CD14-positive monocyte (primary cell): Measurements from ENCODE around the gene SRSF3. TPM values are rescaled to one million over a fixed set of nuclear protein-coding genes. Genes with fewer than 3 reads are reported as not detected.
A peak's percentile ranks its signal among the peaks of the same experiment; 100 is the strongest.

Experiments used
- DNase-seq, 3 donors: peaks; one replicate each; pipeline ENCODE4 v3.0.0-alpha.2; 2011 to 2022
- H2AFZ ChIP-seq: 2 replicates; pipeline ENCODE4 v1.6.0; 2012; ENCODE audit warnings: mild to moderate bottlenecking, low read depth, low read length, inconsistent platforms; ENCODE audit not compliant: insufficient read depth, poor library complexity, severe bottlenecking
- H3K27ac ChIP-seq, 2 donors: 1 replicate in 1 of 2; 2 replicates in 1 of 2; pipeline ENCODE4 v1.5.1; 2012 to 2013; ENCODE audit warnings: low read length in 2 of 2, control low read depth in 1 of 2, inconsistent platforms in 1 of 2, low read depth in 1 of 2, mild to moderate bottlenecking in 1 of 2
- H3K27me3 ChIP-seq, 2 donors: one replicate each; pipeline versions ENCODE4 v1.6.0 to v1.6.1; 2011 to 2013; ENCODE audit warnings: low read length in 2 of 2; ENCODE audit not compliant: control insufficient read depth in 2 of 2, insufficient read depth in 2 of 2
- H3K36me3 ChIP-seq, 2 donors: replicated peaks in 1 of 2; 1 replicate in 1 of 2; 2 replicates in 1 of 2; pipeline versions ENCODE4 v1.5.1 to v1.6.1; 2012 to 2013; ENCODE audit warnings: low read length in 2 of 2, control low read depth in 1 of 2, inconsistent platforms in 1 of 2, mild to moderate bottlenecking in 1 of 2; ENCODE audit not compliant: insufficient read depth in 2 of 2, control insufficient read depth in 1 of 2
- H3K4me1 ChIP-seq, 2 donors: 1 replicate in 1 of 2; 2 replicates in 1 of 2; pipeline versions ENCODE4 v1.5.1 to v1.6.1; 2012 to 2013; ENCODE audit warnings: low read length in 2 of 2, control low read depth in 1 of 2, inconsistent platforms in 1 of 2, mild to moderate bottlenecking in 1 of 2, moderate library complexity in 1 of 2; ENCODE audit not compliant: insufficient read depth in 2 of 2, control insufficient read depth in 1 of 2
- H3K4me2 ChIP-seq: replicated peaks from 2 replicates; pipeline ENCODE3; 2012; ENCODE audit warnings: low read length, moderate library complexity, mild to moderate bottlenecking; ENCODE audit not compliant: poor library complexity, severe bottlenecking; ENCODE audit errors: extremely low read depth
- H3K4me3 ChIP-seq, 3 experiments: fragments of 200-600 bp in 1 of 3; sonication (generic) in 1 of 3; replicated peaks in 1 of 3; 1 replicate in 2 of 3; 2 replicates in 1 of 3; pipeline ENCODE4 v1.5.1; 2011 to 2013; ENCODE audit warnings: low read length in 3 of 3, mild to moderate bottlenecking in 3 of 3, control low read depth in 2 of 3, low read depth in 2 of 3, inconsistent platforms in 1 of 3, moderate library complexity in 1 of 3
- H3K79me2 ChIP-seq: 2 replicates; pipeline ENCODE4 v1.6.0; 2012; ENCODE audit warnings: mild to moderate bottlenecking, control low read depth, inconsistent platforms, low read length, moderate library complexity; ENCODE audit not compliant: insufficient read depth
- H3K9ac ChIP-seq: 2 replicates; pipeline ENCODE4 v1.6.0; 2017; ENCODE audit warnings: low read length, mild to moderate bottlenecking; ENCODE audit not compliant: insufficient read depth, poor library complexity, severe bottlenecking
- H3K9me3 ChIP-seq, 2 donors: replicated peaks in 1 of 2; 1 replicate in 1 of 2; 2 replicates in 1 of 2; pipeline versions ENCODE4 v1.5.1 to v1.6.1; 2012 to 2013; ENCODE audit warnings: low read length in 2 of 2, control low read depth in 1 of 2; ENCODE audit not compliant: control insufficient read depth in 1 of 2, insufficient read depth in 1 of 2
- H4K20me1 ChIP-seq: 2 replicates; pipeline ENCODE4 v1.6.0; 2012; ENCODE audit warnings: mild to moderate bottlenecking, low read length, control low read depth, moderate library complexity; ENCODE audit not compliant: insufficient read depth
- H3K27ac Mint-ChIP-seq, 7 donors: one replicate each; pipeline ENCODE4 v1.8.0; 2020; ENCODE audit warnings: mild to moderate bottlenecking in 7 of 7, mixed read lengths in 7 of 7, moderate library complexity in 6 of 7, inconsistent platforms in 2 of 7
- H3K27me3 Mint-ChIP-seq, 3 donors: one replicate each; pipeline ENCODE4 v1.8.0; 2021 to 2022; ENCODE audit warnings: low read depth in 3 of 3, mild to moderate bottlenecking in 3 of 3, mixed read lengths in 3 of 3, moderate library complexity in 3 of 3, inconsistent platforms in 1 of 3
- H3K36me3 Mint-ChIP-seq, 2 donors: one replicate each; pipeline ENCODE4 v1.8.0; 2020; ENCODE audit warnings: mixed read lengths in 2 of 2, inconsistent platforms in 1 of 2, mild to moderate bottlenecking in 1 of 2
- H3K4me1 Mint-ChIP-seq: one replicate; pipeline ENCODE4 v1.8.0; 2020; ENCODE audit warnings: mild to moderate bottlenecking, mixed read lengths
- H3K4me3 Mint-ChIP-seq, 2 donors: one replicate each; pipeline ENCODE4 v1.8.0; 2020; ENCODE audit warnings: mild to moderate bottlenecking in 2 of 2, mixed read lengths in 2 of 2, moderate library complexity in 1 of 2
- H3K9me3 Mint-ChIP-seq, 7 donors: one replicate each; pipeline ENCODE4 v1.8.0; 2020 to 2022; ENCODE audit warnings: mixed read lengths in 7 of 7, mild to moderate bottlenecking in 6 of 7, moderate library complexity in 6 of 7, inconsistent platforms in 2 of 7
- WGBS: methylation state at CpG from one replicate; pipeline ENCODE4 v1.1.5; 2013; ENCODE audit warnings: missing lambda C conversion rate; ENCODE audit not compliant: insufficient coverage; 5-methylcytosine and 5-hydroxymethylcytosine counted together
- intact Hi-C, 2 donors: fragments of 100-400 bp; cut with micrococcal nuclease; formaldehyde crosslinking; loops; one replicate each; pipeline versions ENCODE4 v1.15.0 to v1.15.1; 2023
- polyA plus RNA-seq, 3 donors: library from polyadenylated mRNA; depleted of rRNA in 1 of 3; unstranded in 2 of 3; stranded (reverse) in 1 of 3; fragments of 300-500 nt in 2 of 3; fragments of >200 nt in 1 of 3; fragmentation: Illumina TruSeq in 2 of 3; gene quantifications; 1 replicate in 2 of 3; 2 replicates in 1 of 3; pipeline ENCODE4 v1.2.3, GENCODE V29; 2012 to 2021
- TF ChIP-seq, protein P1 (sequence below): fragments of 200-600 bp; IDR thresholded peaks from one replicate; pipeline ENCODE4 v1.8.0; 2022; ENCODE audit warnings: antibody characterized with exemption, mild to moderate bottlenecking

The SRSF3 gene
- polyA plus RNA-seq, 3 donors = 293 to 341 (median 297) TPM

GRCh38 chr6:36618366-36619355 lies 24.5 kb downstream of the SRSF3 start:
- H3K4me1 Mint-ChIP-seq = peaks cover 52% of the 10 kb centered on the region
- peaks cover 6% of the 10 kb centered on the region for H4K20me1 ChIP-seq
- DNase-seq = peak; percentile 47 to 65 (median 57)
- no peak overlapping the region for H3K4me2 ChIP-seq
- no peak overlapping the region for H2AFZ ChIP-seq
- H3K27me3 ChIP-seq = no peaks in the 10 kb centered on the region
- no peak overlapping the region for H3K9ac ChIP-seq
- no peak overlapping the region for H3K4me3 Mint-ChIP-seq
- H3K27ac ChIP-seq = peak overlapping the region in 1 of 2 donors; percentile 44
- no peaks in the 10 kb centered on the region for H3K79me2 ChIP-seq
- peaks cover 0 to 2% (median 0%) of the 10 kb centered on the region in 3 donors for H3K27me3 Mint-ChIP-seq
- no peaks in the 10 kb centered on the region for H3K9me3 ChIP-seq
- 67% methylated on average over 3 of the region's 10 CpGs for WGBS
- H3K36me3 ChIP-seq = peaks cover 0 to under 1% of the 10 kb centered on the region in 2 donors
- H3K27ac Mint-ChIP-seq = peak overlapping the region in 6 of 7 donors; percentile 38 to 82 (median 69)
- TF ChIP-seq, protein P1, sequence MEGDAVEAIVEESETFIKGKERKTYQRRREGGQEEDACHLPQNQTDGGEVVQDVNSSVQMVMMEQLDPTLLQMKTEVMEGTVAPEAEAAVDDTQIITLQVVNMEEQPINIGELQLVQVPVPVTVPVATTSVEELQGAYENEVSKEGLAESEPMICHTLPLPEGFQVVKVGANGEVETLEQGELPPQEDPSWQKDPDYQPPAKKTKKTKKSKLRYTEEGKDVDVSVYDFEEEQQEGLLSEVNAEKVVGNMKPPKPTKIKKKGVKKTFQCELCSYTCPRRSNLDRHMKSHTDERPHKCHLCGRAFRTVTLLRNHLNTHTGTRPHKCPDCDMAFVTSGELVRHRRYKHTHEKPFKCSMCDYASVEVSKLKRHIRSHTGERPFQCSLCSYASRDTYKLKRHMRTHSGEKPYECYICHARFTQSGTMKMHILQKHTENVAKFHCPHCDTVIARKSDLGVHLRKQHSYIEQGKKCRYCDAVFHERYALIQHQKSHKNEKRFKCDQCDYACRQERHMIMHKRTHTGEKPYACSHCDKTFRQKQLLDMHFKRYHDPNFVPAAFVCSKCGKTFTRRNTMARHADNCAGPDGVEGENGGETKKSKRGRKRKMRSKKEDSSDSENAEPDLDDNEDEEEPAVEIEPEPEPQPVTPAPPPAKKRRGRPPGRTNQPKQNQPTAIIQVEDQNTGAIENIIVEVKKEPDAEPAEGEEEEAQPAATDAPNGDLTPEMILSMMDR = no peak
- peaks cover 46 to 60% of the 10 kb centered on the region in 2 donors for H3K4me1 ChIP-seq
- peaks cover 0 to 3% (median 0%) of the 10 kb centered on the region in 7 donors for H3K9me3 Mint-ChIP-seq
- intact Hi-C loops = loop anchor here in 1 of 2 donors (5.0 to 10.0 kb wide), 2 partner anchors 34 to 396 kb away; no protein-coding TSS in a partner anchor
- no peak overlapping the region for H3K4me3 ChIP-seq
- peaks cover 0 to 10% of the 10 kb centered on the region in 2 donors for H3K36me3 Mint-ChIP-seq

DNA sequence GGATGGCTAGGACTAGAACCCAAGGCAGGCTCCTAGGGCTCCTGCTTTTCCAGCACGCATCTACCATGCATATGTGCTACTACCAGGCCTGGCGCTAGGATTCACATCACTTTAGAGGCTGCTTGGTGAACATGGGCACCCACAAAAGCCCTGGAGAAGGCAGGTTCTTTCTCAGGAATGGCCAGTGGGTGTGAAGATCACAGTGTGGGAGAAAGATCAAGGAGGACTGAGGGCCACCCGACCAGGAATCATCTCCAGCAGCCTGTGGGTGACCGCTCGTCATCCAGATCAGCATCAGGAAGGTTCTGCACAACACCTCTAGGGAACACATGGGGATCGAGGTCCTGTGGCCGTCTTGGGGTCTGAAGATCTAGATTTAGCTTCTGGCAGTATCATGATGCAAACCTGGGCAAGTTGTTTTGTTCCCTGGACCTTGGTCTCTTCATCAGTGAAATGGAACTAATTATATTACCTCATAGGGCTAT lies 27.3 kb downstream of the SRSF3 start:
- Histone ChIP-seq H3K27ac (no peak overlapping the region), H3K9ac (no peak overlapping the region), H3K4me2 (no peak overlapping the region), H3K4me1 (peaks cover 49 to 57% of the 10 kb centered on the region in 2 donors), H3K36me3 (no peaks in the 10 kb centered on the region), H2AFZ (no peak overlapping the region), H4K20me1 (no peaks in the 10 kb centered on the region), H3K79me2 (no peaks in the 10 kb centered on the region), H3K27me3 (no peaks in the 10 kb centered on the region), H3K9me3 (no peaks in the 10 kb centered on the region), H3K4me3 (no peak overlapping the region)
- TF ChIP-seq, protein P1 = no peak
- Mint-ChIP-seq H3K4me1 (peaks cover 54% of the 10 kb centered on the region), H3K4me3 (no peak overlapping the region), H3K27ac (peak overlapping the region in 5 of 7 donors; percentile 0 to 72 (median 50)), H3K9me3 (peaks cover 0 to 2% (median 0%) of the 10 kb centered on the region in 7 donors), H3K27me3 (peaks cover 2 to 4% (median 2%) of the 10 kb centered on the region in 3 donors), H3K36me3 (no peaks in the 10 kb centered on the region)
- intact Hi-C loops = loop anchor here in 1 of 2 donors (5.0 kb wide), 1 partner anchor 136 kb away; no protein-coding TSS in a partner anchor
- no peak for DNase-seq
- 96% methylated on average over 3 of the region's 7 CpGs for WGBS
